ENCODE results near the gene WNT9A.
"Not testable (repeated sequence)": the region's sequence is repeated elsewhere in the genome, so short reads cannot be mapped to it uniquely, and the experiment has no call there.

DNA sequence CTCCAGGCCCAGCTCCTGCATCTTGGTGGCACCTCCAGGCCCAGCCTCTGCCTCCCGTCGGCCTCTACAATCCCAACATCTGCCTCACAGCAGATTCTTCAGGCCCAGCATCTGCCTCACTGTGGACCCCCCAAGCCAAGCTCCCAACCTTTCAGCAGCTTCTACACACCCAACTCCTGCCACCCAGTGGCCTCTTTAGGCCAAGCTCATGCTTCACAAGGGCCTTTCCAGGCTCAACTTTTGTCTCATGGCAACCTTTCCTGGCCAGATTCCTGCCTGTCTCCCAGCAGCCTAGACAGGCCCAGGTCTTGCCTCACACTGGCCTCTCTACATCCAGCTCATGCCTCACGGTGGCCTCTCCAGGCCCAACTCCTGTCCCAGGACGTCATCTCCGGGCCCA, 20.1 kb upstream of the WNT9A start:
- TF ChIP-seq, protein P1, sequence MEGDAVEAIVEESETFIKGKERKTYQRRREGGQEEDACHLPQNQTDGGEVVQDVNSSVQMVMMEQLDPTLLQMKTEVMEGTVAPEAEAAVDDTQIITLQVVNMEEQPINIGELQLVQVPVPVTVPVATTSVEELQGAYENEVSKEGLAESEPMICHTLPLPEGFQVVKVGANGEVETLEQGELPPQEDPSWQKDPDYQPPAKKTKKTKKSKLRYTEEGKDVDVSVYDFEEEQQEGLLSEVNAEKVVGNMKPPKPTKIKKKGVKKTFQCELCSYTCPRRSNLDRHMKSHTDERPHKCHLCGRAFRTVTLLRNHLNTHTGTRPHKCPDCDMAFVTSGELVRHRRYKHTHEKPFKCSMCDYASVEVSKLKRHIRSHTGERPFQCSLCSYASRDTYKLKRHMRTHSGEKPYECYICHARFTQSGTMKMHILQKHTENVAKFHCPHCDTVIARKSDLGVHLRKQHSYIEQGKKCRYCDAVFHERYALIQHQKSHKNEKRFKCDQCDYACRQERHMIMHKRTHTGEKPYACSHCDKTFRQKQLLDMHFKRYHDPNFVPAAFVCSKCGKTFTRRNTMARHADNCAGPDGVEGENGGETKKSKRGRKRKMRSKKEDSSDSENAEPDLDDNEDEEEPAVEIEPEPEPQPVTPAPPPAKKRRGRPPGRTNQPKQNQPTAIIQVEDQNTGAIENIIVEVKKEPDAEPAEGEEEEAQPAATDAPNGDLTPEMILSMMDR (IDR thresholded peaks at IDR 0.05): not testable (repeated sequence)
- TF ChIP-seq POLR2AphosphoS5 (IDR thresholded peaks at IDR 0.05): not testable (repeated sequence)
